HG03039 (cell line): ENCODE data around the gene AMER2.

ENCODE experiments used
- ATAC-seq: cut with Tn5 transposase; IDR thresholded peaks from one replicate; pipeline ENCODE4 v1.9.1; 2021; ENCODE audit warnings: mild to moderate bottlenecking, moderate library complexity; ENCODE audit not compliant: unreplicated experiment

Gene AMER2

GRCh38 chr13:25171517-25172302, at the start of gene AMER2:
Gene AMER2 (minus strand): TSS chr13:25172288. CDS start chr13:25171619, 669 bp downstream.
- no peak for ATAC-seq

- ATAC-seq = no peak
Observed at GRCh38 chr13:25218019-25218418, 45.9 kb upstream of the AMER2 start.

DNA sequence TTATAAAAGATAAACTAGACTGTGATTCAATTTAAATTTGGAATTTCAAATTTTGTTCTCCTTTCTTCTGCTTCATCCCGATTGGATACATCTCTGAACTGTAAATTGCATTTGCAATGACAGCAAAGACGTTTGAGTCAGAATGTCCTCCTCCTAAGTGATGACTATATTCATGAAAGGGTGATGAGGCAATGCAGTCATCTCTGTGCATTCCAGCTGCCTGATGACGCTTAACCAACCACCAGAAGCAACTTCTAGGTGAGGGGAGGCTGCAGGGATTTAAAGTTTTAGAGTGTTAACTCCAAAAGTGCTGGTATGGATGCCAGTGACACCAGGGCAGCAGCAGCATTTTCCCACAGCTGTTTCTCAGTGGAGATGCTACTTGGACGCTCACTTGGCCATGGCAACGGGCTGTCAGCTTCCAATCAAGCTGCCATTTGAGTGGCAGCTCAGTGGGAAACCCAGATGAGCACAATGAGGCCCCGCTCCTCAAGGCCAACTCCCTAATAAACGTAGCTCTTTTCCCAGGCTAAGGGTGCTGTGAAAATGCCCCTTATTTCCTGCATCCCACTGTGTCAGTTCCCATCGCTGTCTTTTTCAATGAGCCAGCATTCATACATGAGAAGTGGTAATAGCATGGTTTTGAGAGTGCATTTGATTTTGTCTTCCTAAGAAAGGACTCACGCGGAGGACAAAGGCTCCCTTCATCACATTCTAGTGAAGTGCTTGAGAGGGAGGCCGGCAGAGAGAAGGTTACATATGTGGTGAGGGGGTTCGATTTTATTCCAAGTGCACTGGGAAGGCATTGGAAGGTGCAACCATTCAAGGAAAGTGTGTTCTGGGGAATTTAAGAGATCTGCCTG, 45.2 kb upstream of the AMER2 start:
- ATAC-seq = no peak

DNA sequence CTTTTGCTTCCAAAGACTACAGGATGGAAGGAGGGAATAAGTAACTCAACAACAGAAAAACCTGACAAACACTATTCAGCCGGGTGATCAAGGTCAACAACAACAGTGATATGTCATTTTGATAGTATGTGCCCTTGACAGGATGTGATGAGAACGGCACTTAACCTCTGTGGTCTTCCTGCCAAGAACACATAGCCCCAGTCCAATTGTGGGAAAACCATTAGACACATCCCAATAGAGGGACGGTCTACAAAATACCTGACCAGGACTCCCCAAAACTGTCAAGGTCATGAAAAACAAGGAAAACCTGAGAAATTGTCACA, 43.1 kb upstream of the AMER2 start:
- ATAC-seq = no peak

- ATAC-seq = no peak
Observed at GRCh38 chr13:25214491-25215252, 42.6 kb upstream of the AMER2 start.

- ATAC-seq = no peak
Observed at GRCh38 chr13:25213715-25214114, 41.6 kb upstream of the AMER2 start.

GRCh38 chr13:25210842-25211569, 38.9 kb upstream of the AMER2 start:
- no peak for ATAC-seq

DNA sequence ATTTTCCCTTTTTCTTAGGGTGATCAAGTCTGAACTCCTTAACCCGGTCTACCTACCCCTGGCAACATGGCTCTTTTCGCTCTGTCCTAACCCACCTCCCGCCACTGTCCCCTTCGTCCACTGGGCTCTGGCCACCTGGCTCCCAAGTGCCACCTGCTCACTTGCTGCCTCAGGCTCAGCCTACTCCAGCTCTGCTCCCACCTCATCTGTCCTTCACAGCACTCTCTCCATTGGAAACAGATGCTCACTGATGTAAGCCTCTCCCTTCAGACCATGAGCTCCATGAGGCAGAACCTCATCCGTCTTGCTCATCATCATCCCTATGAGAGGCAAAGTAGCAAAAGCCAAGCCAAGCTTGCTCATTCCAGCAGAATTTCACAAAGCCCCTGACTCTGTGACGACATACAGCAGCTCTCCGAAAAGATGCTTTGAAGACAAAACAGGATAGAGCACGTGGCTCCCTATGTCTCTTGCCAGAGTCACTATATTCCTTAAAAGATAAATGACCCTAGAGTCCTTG, 35.3 kb upstream of the AMER2 start:
- no peak for ATAC-seq

DNA sequence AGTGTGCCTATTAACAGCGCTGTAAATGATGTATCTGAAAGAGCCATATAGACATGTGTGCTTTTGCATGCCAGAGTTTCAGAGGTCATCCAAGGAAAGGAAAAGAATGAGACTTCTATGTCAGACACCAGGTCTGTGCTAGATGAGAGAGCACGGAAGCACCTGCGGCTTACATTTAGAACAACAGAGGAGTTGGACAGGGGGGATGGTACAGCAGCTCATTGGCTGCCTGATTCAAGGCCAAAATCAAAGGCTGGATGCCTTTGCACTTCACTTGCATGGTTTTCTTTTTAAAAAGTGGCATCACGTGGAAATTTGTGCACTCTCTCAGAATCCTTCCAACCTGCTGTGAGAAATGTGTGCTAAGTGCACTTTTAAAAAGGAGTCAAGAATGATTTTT, 32.8 kb upstream of the AMER2 start:
- no peak for ATAC-seq

GRCh38 chr13:25203127-25203740, 31.1 kb upstream of the AMER2 start:
- ATAC-seq = no peak

DNA sequence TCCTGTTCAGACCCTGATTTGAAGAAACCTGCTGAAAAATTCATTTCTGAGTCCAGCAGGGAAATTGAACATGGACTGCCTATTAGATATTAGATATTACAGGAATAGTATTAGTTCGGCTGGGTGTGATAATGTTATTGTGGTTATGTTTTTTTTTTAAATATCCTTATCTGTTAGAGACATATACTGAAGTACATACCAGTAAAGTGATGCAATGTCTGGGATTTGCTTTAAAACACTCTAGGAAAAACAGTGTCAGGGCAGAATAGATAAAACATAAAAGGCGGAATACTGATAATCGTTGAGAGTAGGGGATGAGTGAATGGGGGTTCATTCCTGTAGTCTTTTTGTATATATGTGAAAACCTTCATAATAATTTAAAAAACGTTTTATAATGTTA, 28.7 kb upstream of the AMER2 start:
- no peak for ATAC-seq

DNA sequence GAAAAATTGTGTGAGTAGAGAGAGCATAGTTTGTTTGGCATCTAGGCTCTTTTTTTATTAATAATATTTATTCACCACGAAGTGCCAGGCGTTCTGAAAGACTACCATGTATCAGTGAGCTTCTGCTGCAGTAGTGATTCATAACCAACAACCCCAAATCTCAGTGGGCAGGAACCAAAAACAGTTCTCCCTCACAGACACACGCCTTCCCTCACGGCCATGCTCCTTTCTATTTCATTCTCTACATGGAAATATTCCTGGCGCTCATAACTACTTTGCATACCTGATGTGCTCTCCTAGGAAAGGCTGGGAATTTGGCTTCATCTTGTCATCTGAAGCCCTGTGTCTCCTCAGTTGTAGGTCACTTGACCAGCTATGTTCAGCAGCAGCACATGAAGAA, 26.6 kb upstream of the AMER2 start:
- ATAC-seq = no peak

DNA sequence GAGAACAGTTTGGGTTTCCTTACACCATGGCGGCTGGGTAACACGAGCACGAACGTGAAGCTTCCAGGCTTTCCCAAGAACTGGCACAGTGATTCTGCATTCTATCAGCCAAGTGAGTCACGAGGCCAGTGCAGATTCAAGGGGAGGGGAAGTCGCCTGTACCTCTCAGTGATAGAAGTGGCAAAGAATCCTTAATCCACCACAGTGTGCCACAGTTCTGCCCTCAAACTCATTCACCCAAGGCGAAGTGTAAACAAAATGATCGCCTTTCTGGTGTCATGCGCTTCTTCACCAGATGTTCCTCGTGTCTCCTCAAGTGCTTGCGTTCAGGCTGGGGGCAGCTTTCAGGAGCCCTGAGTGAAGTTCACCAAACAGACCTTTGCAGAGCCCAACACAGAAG, 24.9 kb upstream of the AMER2 start:
- ATAC-seq = no peak

DNA sequence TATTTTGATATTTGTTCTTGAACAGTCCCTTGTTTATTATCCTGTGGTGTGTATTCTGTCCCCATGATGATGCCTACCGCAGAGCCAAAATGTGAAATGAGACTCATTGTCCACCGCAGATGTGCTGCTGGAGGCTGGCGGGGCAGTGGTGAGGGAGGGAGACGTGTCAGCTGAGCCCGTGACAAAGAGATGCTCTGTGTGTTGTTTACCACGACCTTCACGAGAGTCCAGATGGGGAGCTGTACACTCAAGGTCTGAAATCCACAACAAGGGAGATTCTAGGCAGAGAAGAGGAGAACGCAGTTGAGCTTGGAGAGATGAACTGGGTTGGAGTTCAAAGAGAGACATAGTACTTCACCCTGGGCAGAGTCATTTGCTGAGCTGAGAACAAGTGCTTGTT, 20.8 kb upstream of the AMER2 start:
- no peak for ATAC-seq

DNA sequence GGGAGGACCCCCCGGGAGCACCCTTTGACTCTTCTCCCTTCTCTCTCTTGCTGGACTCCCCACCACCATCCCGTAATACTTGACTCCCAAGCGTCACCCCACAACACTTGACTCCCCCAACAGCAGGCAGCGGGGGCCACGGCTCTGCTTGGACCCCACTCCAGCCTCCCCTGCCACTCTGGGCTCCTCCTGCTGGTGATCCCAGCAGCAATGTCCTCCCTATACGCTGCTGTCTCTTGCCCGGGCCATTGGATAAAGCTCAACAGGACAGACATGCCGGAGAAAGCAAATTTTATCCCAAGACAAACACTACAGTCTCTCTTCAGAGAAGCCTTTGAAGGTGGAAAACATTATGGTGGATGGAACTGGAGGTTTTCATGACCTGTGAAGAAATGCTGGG, 20.4 kb upstream of the AMER2 start:
- no peak for ATAC-seq

- ATAC-seq = no peak
Observed at GRCh38 chr13:25192052-25192451, 20.0 kb upstream of the AMER2 start.

DNA sequence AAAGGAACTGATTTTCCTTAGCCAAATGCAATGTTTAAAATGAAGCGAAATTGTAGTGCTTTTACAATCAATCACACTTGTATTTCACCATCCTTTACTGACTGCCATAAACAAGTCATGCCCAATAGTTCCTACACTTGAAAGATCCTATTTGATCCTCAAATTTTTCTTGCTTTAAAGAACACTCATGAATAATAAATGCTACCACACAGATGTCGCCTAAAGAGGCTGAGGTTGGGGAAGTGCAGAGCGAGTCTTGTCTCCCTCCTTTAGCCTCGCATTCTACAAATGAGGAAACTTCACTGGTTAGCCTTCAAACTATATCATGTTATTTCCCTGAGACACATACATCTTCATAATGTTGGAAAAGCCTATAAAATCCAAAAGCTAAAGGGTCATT, 18.7 kb upstream of the AMER2 start:
- ATAC-seq = no peak

- ATAC-seq = no peak
Observed at GRCh38 chr13:25190256-25190655, 18.2 kb upstream of the AMER2 start.

GRCh38 chr13:25187596-25187995, 15.5 kb upstream of the AMER2 start:
- ATAC-seq = no peak

- no peak for ATAC-seq
Observed at GRCh38 chr13:25186187-25186586, 14.1 kb upstream of the AMER2 start.
